ENCODE data around the gene TGM1. TPM values are rescaled to one million over a fixed set of nuclear protein-coding genes. Genes with fewer than 3 reads are reported as not detected.

The TGM1 gene
- total and polyA plus RNA-seq, 2 experiments from 2014 or later, result 0.31 to 0.63 TPM

DNA sequence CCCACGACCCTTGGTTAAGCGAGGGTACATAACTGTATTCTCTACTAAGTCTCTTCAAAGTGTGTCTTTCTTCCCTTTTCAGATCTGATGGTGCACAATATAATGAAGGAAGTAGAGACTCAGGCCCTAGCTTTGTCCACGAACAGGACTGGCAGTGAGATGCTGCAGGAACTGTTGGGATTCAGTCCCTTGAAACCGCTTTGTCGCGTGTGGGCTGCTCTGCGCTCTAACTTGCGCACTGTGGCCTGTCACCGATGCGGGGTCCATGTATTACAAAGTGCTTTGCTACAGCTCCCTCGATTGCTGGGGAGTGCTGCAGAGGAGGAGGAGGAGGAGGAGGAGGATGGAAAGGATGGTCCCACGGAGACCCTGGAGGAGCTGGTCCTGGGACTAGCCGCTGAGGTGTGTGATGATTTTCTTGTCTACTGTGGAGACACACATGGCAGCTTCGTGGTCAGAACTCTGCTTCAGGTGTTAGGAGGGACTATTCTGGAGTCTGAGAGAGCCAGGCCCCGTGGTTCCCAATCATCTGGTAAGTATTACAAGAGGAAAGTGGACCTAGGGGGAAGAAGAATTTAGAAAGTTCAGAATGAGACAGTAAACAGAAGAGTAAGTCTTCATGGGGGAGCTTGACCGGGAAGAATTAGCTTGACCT is 37.5 kb upstream of the TGM1 start (continued):
- TF ChIP-seq, protein P1, sequence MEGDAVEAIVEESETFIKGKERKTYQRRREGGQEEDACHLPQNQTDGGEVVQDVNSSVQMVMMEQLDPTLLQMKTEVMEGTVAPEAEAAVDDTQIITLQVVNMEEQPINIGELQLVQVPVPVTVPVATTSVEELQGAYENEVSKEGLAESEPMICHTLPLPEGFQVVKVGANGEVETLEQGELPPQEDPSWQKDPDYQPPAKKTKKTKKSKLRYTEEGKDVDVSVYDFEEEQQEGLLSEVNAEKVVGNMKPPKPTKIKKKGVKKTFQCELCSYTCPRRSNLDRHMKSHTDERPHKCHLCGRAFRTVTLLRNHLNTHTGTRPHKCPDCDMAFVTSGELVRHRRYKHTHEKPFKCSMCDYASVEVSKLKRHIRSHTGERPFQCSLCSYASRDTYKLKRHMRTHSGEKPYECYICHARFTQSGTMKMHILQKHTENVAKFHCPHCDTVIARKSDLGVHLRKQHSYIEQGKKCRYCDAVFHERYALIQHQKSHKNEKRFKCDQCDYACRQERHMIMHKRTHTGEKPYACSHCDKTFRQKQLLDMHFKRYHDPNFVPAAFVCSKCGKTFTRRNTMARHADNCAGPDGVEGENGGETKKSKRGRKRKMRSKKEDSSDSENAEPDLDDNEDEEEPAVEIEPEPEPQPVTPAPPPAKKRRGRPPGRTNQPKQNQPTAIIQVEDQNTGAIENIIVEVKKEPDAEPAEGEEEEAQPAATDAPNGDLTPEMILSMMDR (conservative IDR thresholded peaks at IDR 0.05; ENCODE audit: low read depth in 2 of 2), result no peak
- TF ChIP-seq EZH2 (IDR thresholded peaks at IDR 0.05; ENCODE audit: low read depth, unreplicated experiment), result no peak

DNA sequence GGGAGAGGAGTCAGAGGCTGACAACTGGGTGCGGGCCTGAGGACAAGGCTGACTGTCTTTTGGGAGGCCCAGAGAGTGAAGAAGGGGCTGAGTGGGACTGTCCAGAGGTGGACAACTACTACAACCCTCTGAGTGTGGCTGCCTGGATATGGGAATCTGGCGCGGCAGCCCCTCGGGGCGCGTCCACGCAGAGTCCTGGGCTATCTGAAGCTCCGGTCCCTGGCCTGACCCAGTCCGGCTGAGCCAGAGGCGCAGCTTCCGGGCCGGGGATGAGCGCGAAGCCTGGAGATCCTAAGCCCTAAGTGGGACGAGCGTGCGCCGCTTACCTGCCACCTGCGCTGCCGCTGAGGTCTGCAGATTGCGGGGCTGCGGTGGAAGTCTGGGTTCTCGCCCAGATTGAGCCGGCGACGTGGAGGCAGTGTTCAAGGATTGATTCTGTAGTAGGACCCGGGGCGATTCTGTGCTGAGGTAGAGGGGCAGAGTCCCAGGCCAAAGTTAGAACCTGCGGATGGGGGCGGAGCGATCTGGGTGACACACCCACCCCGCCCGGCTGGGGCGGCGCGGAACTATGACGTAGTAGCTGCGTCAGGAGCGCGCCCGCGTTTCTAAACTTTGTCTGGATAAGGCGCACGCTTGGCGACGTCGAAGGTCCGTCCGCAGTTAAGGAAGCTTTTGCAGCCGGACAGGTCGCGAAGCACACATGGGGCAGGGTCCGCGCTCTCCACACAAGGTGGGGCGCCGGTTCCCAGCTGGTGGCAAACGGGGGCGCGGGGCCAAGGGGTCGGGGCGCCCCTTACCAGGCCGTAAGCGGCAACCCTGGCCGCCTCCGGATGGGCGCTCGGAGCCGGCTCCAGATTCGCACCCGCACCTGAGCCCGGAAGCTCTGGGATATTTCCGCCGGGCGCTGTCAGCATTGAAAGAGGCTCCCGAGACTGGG is 36.5 kb upstream of the TGM1 start, which contains the start of the genes DHRS1 and NOP9:
Gene DHRS1 (minus strand): TSS at position 526 of the 937 bp plus-strand sequence. CDS start 674 bp downstream, outside the sequence.
Gene NOP9 (plus strand): TSS at position 596 of the 937 bp plus-strand sequence. CDS start 105 bp downstream, at position 701.
- H3K9me3 Mint-ChIP-seq, result peaks cover 2% of the 10 kb centered on the region; the same call in 1 of the 3 replicates
- DNase-seq (ENCODE audit: low spot score), result peak; percentile 96
- Histone ChIP-seq H3K4me1 (ENCODE audit: insufficient read depth) (peaks cover 16% of the 10 kb centered on the region; the same call in 1 of the 2 replicates), H3K4me3 (peak within 1 kb of the TSS; percentile 95), H3K4me2 (peak within 1 kb of the TSS; percentile 98), H3K27ac (ENCODE audit: low read depth) (no peak within 1 kb of the TSS; the same call in 1 of the 2 replicates), H4K20me1 (replicated peaks; ENCODE audit: insufficient read depth) (peaks cover 15% of the 10 kb centered on the region), H2AFZ (peak within 1 kb of the TSS; percentile 96), H3K9me2 (ENCODE audit: insufficient read depth) (no peaks in the 10 kb centered on the region), H3K79me2 (replicated peaks; ENCODE audit: insufficient read depth) (peaks cover 13% of the 10 kb centered on the region), H3K36me3 (ENCODE audit: insufficient read depth) (peaks cover 18% of the 10 kb centered on the region), H3F3A (replicated peaks; ENCODE audit: low read depth) (peaks cover 7% of the 10 kb centered on the region), H3K27me3 (ENCODE audit: insufficient read depth) (no peaks in the 10 kb centered on the region)
- H3K4me3 Mint-ChIP-seq, result peak within 1 kb of the TSS; percentile 90
- peaks cover 21% of the 10 kb centered on the region for H3K4me1 Mint-ChIP-seq
- TF ChIP-seq CREB1 (CRISPR knock-in tag; IDR thresholded peaks at IDR 0.05; ENCODE audit: low read depth) (peak; percentile 100), EZH2phosphoT487 (IDR thresholded peaks at IDR 0.05; ENCODE audit: unreplicated experiment) (no peak), POLR2AphosphoS5 (IDR thresholded peaks at IDR 0.05; ENCODE audit: low read depth) (peak; percentile 78)
- H3K36me3 Mint-ChIP-seq (ENCODE audit: low read depth), result peaks cover 34% of the 10 kb centered on the region
- H3K27me3 Mint-ChIP-seq (ENCODE audit: insufficient read depth, low read depth, poor library complexity), result peaks cover 13% of the 10 kb centered on the region
- peak; percentile 83 for ATAC-seq
- peak within 1 kb of the TSS; percentile 93 for H3K27ac Mint-ChIP-seq

- peaks cover 15% of the 10 kb centered on the region for H4K20me1 ChIP-seq (replicated peaks; ENCODE audit: insufficient read depth)
- Mint-ChIP-seq H3K27me3 (ENCODE audit: insufficient read depth, low read depth, poor library complexity) (peaks cover 13% of the 10 kb centered on the region), H3K36me3 (ENCODE audit: low read depth) (peaks cover 28% of the 10 kb centered on the region), H3K4me3 (peak overlapping the region; percentile 90), H3K4me1 (peaks cover 21% of the 10 kb centered on the region), H3K27ac (peak overlapping the region; percentile 93), H3K9me3 (peaks cover 2% of the 10 kb centered on the region; the same call in 1 of the 3 replicates)
- H3K4me2 ChIP-seq, result peak overlapping the region; percentile 98
- no peaks in the 10 kb centered on the region for H3K27me3 ChIP-seq (ENCODE audit: insufficient read depth)
- no peak overlapping the region for H3K27ac ChIP-seq (ENCODE audit: low read depth)
- peaks cover 12% of the 10 kb centered on the region for H3K36me3 ChIP-seq (ENCODE audit: insufficient read depth)
- H2AFZ ChIP-seq, result peak overlapping the region; percentile 96; the same call in 1 of the 2 replicates
- ATAC-seq, result no peak; the same call in 2 of the 3 replicates
- TF ChIP-seq ZNF114 (CRISPR knock-in tag; IDR thresholded peaks at IDR 0.05), result no peak
- H3K9me2 ChIP-seq (ENCODE audit: insufficient read depth), result no peaks in the 10 kb centered on the region
- peak; percentile 30 for DNase-seq (ENCODE audit: low spot score)
- H3K4me1 ChIP-seq (ENCODE audit: insufficient read depth), result peaks cover 16% of the 10 kb centered on the region; the same call in 1 of the 2 replicates
- peaks cover 13% of the 10 kb centered on the region for H3K79me2 ChIP-seq (replicated peaks; ENCODE audit: insufficient read depth)
- peaks cover 7% of the 10 kb centered on the region for H3F3A ChIP-seq (replicated peaks; ENCODE audit: low read depth)
- H3K4me3 ChIP-seq, result peak overlapping the region; percentile 95
Measured at GRCh38 chr14:24298892-24299254, 35.9 kb upstream of the TGM1 start.
